GM10266 (cell line): ENCODE data around the gene THAP6.

Experiments
- DNase-seq: peaks from one replicate; pipeline ENCODE4 v3.0.0; 2012; ENCODE audit errors: extremely low spot score
- CTCF ChIP-seq: IDR thresholded peaks from 2 replicates; pipeline ENCODE4 v1.5.1; 2012; ENCODE audit warnings: mild to moderate bottlenecking, low read depth; ENCODE audit not compliant: control insufficient read depth, insufficient read depth; ENCODE audit errors: missing control alignments

Gene THAP6

GRCh38 chr4:75514131-75514948, at the start of gene THAP6, which contains the start of gene RCHY1:
TSS of gene THAP6 (plus strand) at chr4:75514473. CDS start at chr4:75515453, 980 bp downstream.
TSS of gene RCHY1 (minus strand) at chr4:75514403. CDS start at chr4:75514286, 117 bp downstream.
- peak; percentile 70 for DNase-seq

GRCh38 chr4:75469896-75470295, 44.4 kb upstream of the THAP6 start:
- no peak for DNase-seq
- no peak for TF ChIP-seq CTCF

More at GRCh38 chr4:75514131-75514948, at the start of gene THAP6, which contains the start of gene RCHY1:
- TF ChIP-seq CTCF: no peak

GRCh38 chr4:75470738-75471137, 43.5 kb upstream of the THAP6 start:
- TF ChIP-seq CTCF: no peak
- DNase-seq: no peak

- TF ChIP-seq CTCF: no peak
Observed at GRCh38 chr4:75477201-75477600, 37.1 kb upstream of the THAP6 start.

GRCh38 chr4:75484190-75484589, 30.1 kb upstream of the THAP6 start:
- DNase-seq: no peak
- TF ChIP-seq CTCF: no peak

More at GRCh38 chr4:75477201-75477600, 37.1 kb upstream of the THAP6 start:
- DNase-seq: no peak

GRCh38 chr4:75490155-75490554, 24.1 kb upstream of the THAP6 start:
- TF ChIP-seq CTCF: no peak
- DNase-seq: no peak

GRCh38 chr4:75494563-75494962, 19.7 kb upstream of the THAP6 start:
- DNase-seq: no peak
- no peak for TF ChIP-seq CTCF
